K562 (cell line): ENCODE data around the gene BIRC6. TPM values are rescaled to one million over a fixed set of nuclear protein-coding genes. Genes with fewer than 3 reads are reported as not detected.
A peak's percentile ranks its signal among the peaks of the same experiment; 100 is the strongest.
"Not testable (repeated sequence)": the region's sequence is repeated elsewhere in the genome, so short reads cannot be mapped to it uniquely, and the experiment has no call there.

Source experiments
- ATAC-seq: fragments of 200-7000 bp; cut with Tn5 transposase; 3 replicates; pipeline ENCODE4 v1.9.1; 2020; ENCODE audit warnings: moderate library complexity
- BruUV-seq: library from RNA; stranded (reverse); fragments of 400-500 nt; replicated peaks from 2 replicates; lab custom pipeline; 2021; lab: Mats Ljungman, UMichigan
- CTCF ChIA-PET: fragments of 300-600 bp; formaldehyde crosslinking; extraction: SDS; loops from one replicate; lab custom pipeline; 2021; ENCODE audit warnings: low intra/inter-chr PET ratio; lab: Yijun Ruan, JAX
- POLR2A ChIA-PET: fragments of 300-600, 350-650 bp; sonication (Branson Sonifier 250); formaldehyde crosslinking; extraction: SDS; loops from one replicate; lab custom pipeline; 2021; ENCODE audit warnings: antibody characterized with exemption, inconsistent platforms; lab: Yijun Ruan, JAX
- DNase-seq, 4 experiments: peaks; one replicate each; pipeline versions ENCODE4 v3.0.0 to v3.0.0-alpha.2; 2011 to 2018; ENCODE audit warnings: low spot score in 3 of 4, mixed read lengths in 3 of 4; ENCODE audit errors: extremely low read depth in 1 of 4
- FAIRE-seq: peaks from 2 replicates; lab custom pipeline; 2011; peaks lifted over from hg19 to GRCh38; lab: Jason Lieb, UNC
- H2AFZ ChIP-seq: 2 replicates; pipeline ENCODE4 v1.6.0; 2011; ENCODE audit warnings: low read depth, low read length, control low read depth, inconsistent platforms
- H3K27ac ChIP-seq: fragments of 200-600 bp; 3 replicates; pipeline ENCODE4 v1.8.0; 2011; ENCODE audit warnings: low read depth, mild to moderate bottlenecking, control low read depth, inconsistent platforms, low read length, moderate library complexity, mixed read lengths; ENCODE audit errors: extremely low read depth
- H3K27me3 ChIP-seq, 2 experiments: fragments of 300-600 bp in 1 of 2; 2 replicates in 1 of 2; 3 replicates in 1 of 2; pipeline versions ENCODE4 v1.6.0 to v1.8.0; 2011; ENCODE audit warnings: inconsistent platforms in 2 of 2, low read length in 2 of 2, mild to moderate bottlenecking in 1 of 2, mixed read lengths in 1 of 2, moderate library complexity in 1 of 2; ENCODE audit not compliant: control insufficient read depth in 2 of 2, insufficient read depth in 2 of 2
- H3K36me3 ChIP-seq: fragments of 300-600 bp; 3 replicates; pipeline ENCODE4 v1.8.0; 2011; ENCODE audit warnings: mild to moderate bottlenecking, low read length, inconsistent platforms; ENCODE audit not compliant: control insufficient read depth, insufficient read depth
- H3K4me1 ChIP-seq, 2 experiments: fragments of 200-600 bp in 1 of 2; replicated peaks in 1 of 2; 2 replicates in 1 of 2; 3 replicates in 1 of 2; pipeline versions ENCODE4 v1.5.1 to v1.8.0; 2011; ENCODE audit warnings: inconsistent platforms in 2 of 2, low read length in 2 of 2, mild to moderate bottlenecking in 1 of 2, mixed read lengths in 1 of 2, moderate library complexity in 1 of 2; ENCODE audit not compliant: control insufficient read depth in 2 of 2, insufficient read depth in 2 of 2
- H3K4me2 ChIP-seq: 2 replicates; pipeline ENCODE4 v1.6.1; 2011; ENCODE audit warnings: low read length, control low read depth, inconsistent platforms, mixed read lengths; ENCODE audit not compliant: insufficient read depth
- H3K4me3 ChIP-seq: fragments of 200-600 bp; sonication (generic), shearing (Covaris generic); 2 replicates; pipeline ENCODE4 v1.5.1; 2016; ENCODE audit warnings: control low read depth, inconsistent platforms
- H3K79me2 ChIP-seq: fragments of 200-600 bp; 3 replicates; pipeline ENCODE4 v1.8.0; 2011; ENCODE audit warnings: low read length, inconsistent platforms; ENCODE audit not compliant: control insufficient read depth, insufficient read depth
- H3K9ac ChIP-seq, 2 experiments: 2 replicates each; pipeline versions ENCODE4 v1.6.0 to v1.6.1; 2011; ENCODE audit warnings: low read depth in 2 of 2, low read length in 2 of 2, control low read depth in 1 of 2, inconsistent platforms in 1 of 2, mild to moderate bottlenecking in 1 of 2, mixed read lengths in 1 of 2; ENCODE audit not compliant: insufficient read depth in 1 of 2
- H3K9me1 ChIP-seq: one replicate; pipeline ENCODE4 v1.6.0; 2011; ENCODE audit warnings: inconsistent platforms, mild to moderate bottlenecking, low read length, moderate library complexity; ENCODE audit not compliant: control insufficient read depth, insufficient read depth
- H3K9me3 ChIP-seq: replicated peaks from 2 replicates; pipeline ENCODE4 v1.5.1; 2011; ENCODE audit warnings: low read depth, low read length, inconsistent platforms; ENCODE audit not compliant: control insufficient read depth, insufficient read depth
- H4K20me1 ChIP-seq: replicated peaks from 2 replicates; pipeline ENCODE4 v1.6.1; 2011; ENCODE audit warnings: low read length, inconsistent platforms, mixed read lengths; ENCODE audit not compliant: control insufficient read depth, insufficient read depth
- CEBPB ChIP-seq: fragments of 450-650 bp; IDR thresholded peaks from 2 replicates; pipeline ENCODE4 v1.6.1; 2016; ENCODE audit warnings: missing genetic modification characterization, missing compliant biosample characterization
- CEBPG ChIP-seq, 3 experiments: fragments of 200-800 bp in 1 of 3; sonication (Bioruptor generic) in 1 of 3; sonication (generic) in 1 of 3; formaldehyde crosslinking in 1 of 3; IDR thresholded peaks in 2 of 3; conservative IDR thresholded peaks in 1 of 3; 2 replicates each; pipeline versions ENCODE4 v1.6.1 to v1.8.0; 2016 to 2022; ENCODE audit warnings: missing compliant biosample characterization in 2 of 3, missing genetic modification characterization in 2 of 3, mild to moderate bottlenecking in 1 of 3, missing genetic modification reagents in 1 of 3
- GABPB1 ChIP-seq: sonication (generic); formaldehyde crosslinking; IDR thresholded peaks from 2 replicates; pipeline ENCODE4 v1.8.0; 2022; ENCODE audit warnings: mild to moderate bottlenecking, missing genetic modification reagents
- THRB ChIP-seq: fragments of 450-650 bp; formaldehyde crosslinking; conservative IDR thresholded peaks from 2 replicates; pipeline ENCODE4 v1.4.0; 2022; ENCODE audit warnings: mild to moderate bottlenecking, missing genetic modification characterization
- ZNF24 ChIP-seq: fragments of 450-650 bp; IDR thresholded peaks from 2 replicates; pipeline ENCODE4 v1.6.1; 2016
- WGBS: fragments of 100-300 bp; shearing (Covaris generic); methylation state at CpG from one replicate; pipeline ENCODE4 v1.1.6; 2016; ENCODE audit warnings: low coverage, mixed read lengths; ENCODE audit not compliant: insufficient coverage; ENCODE audit errors: missing lambda C conversion rate; 5-methylcytosine and 5-hydroxymethylcytosine counted together
- in situ Hi-C: fragments of 300-500 bp; cut with MboI; formaldehyde crosslinking; loops from 4 replicates; pipeline ENCODE4 v1.15.0; 2018; ENCODE audit warnings: inconsistent platforms, mixed read lengths
- intact Hi-C: fragments of 100-400 bp; cut with micrococcal nuclease; formaldehyde crosslinking; loops from 2 replicates; pipeline ENCODE4 v1.14.2; 2022
- polyA plus RNA-seq, 8 experiments: library from polyadenylated mRNA; depleted of rRNA in 4 of 8; stranded (reverse) in 5 of 8; unstranded in 3 of 8; fragments of >200 nt; fragmentation: Nextera tagmentation in 2 of 8; fragmentation: Illumina TruSeq in 1 of 8; extraction: Ambion mirVana in 2 of 8; extraction: Trizol in 1 of 8; gene quantifications; 2 replicates each; pipeline versions ENCODE4 v1.2.1 to v1.2.3, GENCODE V29; 2011 to 2014; ENCODE audit warnings: inconsistent platforms in 1 of 8, missing spikeins in 1 of 8
- total RNA-seq, 7 experiments: library from RNA; depleted of rRNA in 6 of 7; stranded (reverse); fragments of >200 nt in 6 of 7; fragmentation: Illumina TruSeq in 2 of 7; extraction: Trizol in 2 of 7; gene quantifications; 2 replicates each; pipeline versions ENCODE4 v1.2.1 to v1.2.3, GENCODE V29; 2011 to 2021; ENCODE audit warnings: low replicate concordance in 1 of 7

The BIRC6 gene
- total and polyA plus RNA-seq, 9 of the 15 experiments (the other 6 are each of a cell fraction or from before 2014, with no cell fraction given): 18.8 to 110 (median 49.8) TPM

- H3K4me2 ChIP-seq: no peak overlapping the region
- no peaks in the 10 kb centered on the region for H3K4me1 ChIP-seq
- 66% methylated on average over 2 of the region's 2 CpGs for WGBS
- no peaks in the 10 kb centered on the region for H3K9me1 ChIP-seq
- H2AFZ ChIP-seq: no peak overlapping the region
- ATAC-seq: no peak
- BruUV-seq: no TSS peak
- TF ChIP-seq GABPB1 (CRISPR knock-in tag) (no peak), THRB (CRISPR knock-in tag) (no peak), ZNF24 (peak; percentile 84)
- POLR2A ChIA-PET: interaction anchor here (0.7 to 1.0 kb wide), 2 partner anchors 9 to 11 kb away, joined by 3 to 4 read pairs; no protein-coding TSS in a partner anchor
- no peaks in the 10 kb centered on the region for H3K27me3 ChIP-seq
- intact Hi-C loops: no loop called here
- FAIRE-seq: peak; percentile 37
- no peak for DNase-seq
- no peaks in the 10 kb centered on the region for H3K9me3 ChIP-seq
- H4K20me1 ChIP-seq: no peaks in the 10 kb centered on the region
- H3K27ac ChIP-seq: no peak overlapping the region
- no peaks in the 10 kb centered on the region for H3K79me2 ChIP-seq
- no peak overlapping the region for H3K4me3 ChIP-seq
- in situ Hi-C loops: no loop called here
- peaks cover 21% of the 10 kb centered on the region for H3K36me3 ChIP-seq
- no peak overlapping the region for H3K9ac ChIP-seq
- CTCF ChIA-PET: no interaction called here
These were observed 181.9 kb downstream of the BIRC6 start for GRCh38 chr2:32538735-32539134.

- H3K36me3 ChIP-seq: peaks cover 51% of the 10 kb centered on the region; the same call in 2 of the 3 replicates
- H3K9me1 ChIP-seq; H3K4me2 ChIP-seq; FAIRE-seq; BruUV-seq; H3K9me3 ChIP-seq; POLR2A ChIA-PET; DNase-seq; H2AFZ ChIP-seq; H3K9ac ChIP-seq; H3K79me2 ChIP-seq; H3K4me3 ChIP-seq; H3K4me1 ChIP-seq; H4K20me1 ChIP-seq; H3K27ac ChIP-seq; H3K27me3 ChIP-seq; ATAC-seq; TF ChIP-seq CEBPG (CRISPR knock-in tag; IDR thresholded peaks at IDR 0.05): not testable (repeated sequence)
- WGBS: 94% methylated on average over 3 of the region's 3 CpGs
- CTCF ChIA-PET: interaction anchor here (1.3 kb wide), 1 partner anchor 827 kb away, joined by 3 read pairs; no protein-coding TSS in a partner anchor
- in situ Hi-C loops (loop anchor here (10.0 kb wide), 1 partner anchor 822 kb away; no protein-coding TSS in a partner anchor), intact Hi-C loops (loop anchor here (5.0 to 10.0 kb wide), 3 partner anchors 80 to 1032 kb away; no protein-coding TSS in a partner anchor)
- TF ChIP-seq CEBPG (tag; conservative IDR thresholded peaks at IDR 0.05 in 1 of 2, IDR thresholded peaks at IDR 0.05 in 1 of 2): peak; percentile 17 to 52; a peak in 2 of 4 replicates
- peak; percentile 53 for TF ChIP-seq CEBPB (tag)
These were observed 195.7 kb downstream of the BIRC6 start for GRCh38 chr2:32552483-32552882.
